LNCaP clone FGC (cell line): ENCODE measurements around the gene EIF2S3.
"Not testable (repeated sequence)": the region's sequence is repeated elsewhere in the genome, so short reads cannot be mapped to it uniquely, and the experiment has no call there.

Experiments used
- DNase-seq: peaks from one replicate; pipeline ENCODE4 v3.0.0-alpha.2; 2011; ENCODE audit warnings: low read depth
- H3K4me3 ChIP-seq: 2 replicates; pipeline ENCODE4 v1.5.1; 2011; ENCODE audit warnings: mild to moderate bottlenecking, low read depth, low read length, control low read depth
- TF ChIP-seq, protein P1 (sequence below): IDR thresholded peaks from 2 replicates; pipeline ENCODE4 v1.5.1; 2012; ENCODE audit warnings: mild to moderate bottlenecking; ENCODE audit not compliant: control insufficient read depth, insufficient read depth; ENCODE audit errors: extremely low read depth

Gene EIF2S3

DNA sequence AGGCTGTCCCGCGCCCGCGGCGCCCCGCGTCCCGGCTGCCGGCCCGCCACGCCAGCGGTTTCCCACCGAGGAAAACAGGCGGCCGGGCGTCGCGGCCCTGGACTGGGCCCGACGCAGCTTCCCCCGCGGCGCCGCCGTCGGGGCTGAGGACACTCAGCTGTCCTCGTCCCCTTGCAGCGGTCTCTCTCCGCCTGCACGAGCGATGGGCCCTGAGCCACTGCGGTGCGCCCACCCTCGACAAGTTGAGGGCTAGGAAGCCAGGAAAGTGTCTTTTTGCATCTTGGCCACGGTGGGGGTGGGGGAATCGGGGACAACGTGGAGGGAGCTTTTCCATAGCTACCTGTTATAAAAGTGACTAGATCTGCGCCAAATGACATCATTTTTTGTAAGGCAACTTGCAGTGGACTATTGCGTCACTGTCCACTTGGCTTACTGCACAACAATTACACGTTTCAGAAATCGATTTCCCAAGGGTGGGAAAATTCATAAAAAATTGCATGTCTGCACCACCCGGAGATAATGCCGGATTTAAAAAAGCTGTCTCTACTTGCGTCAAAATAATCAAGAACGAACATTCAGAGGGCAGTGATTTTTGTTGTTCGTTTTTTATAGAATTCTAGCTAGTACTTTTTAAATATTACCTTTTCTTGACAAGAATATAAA, 28.9 kb upstream of the EIF2S3 start:
- no peak for DNase-seq
- H3K4me3 ChIP-seq = peak overlapping the region; percentile 58
- TF ChIP-seq, protein P1, sequence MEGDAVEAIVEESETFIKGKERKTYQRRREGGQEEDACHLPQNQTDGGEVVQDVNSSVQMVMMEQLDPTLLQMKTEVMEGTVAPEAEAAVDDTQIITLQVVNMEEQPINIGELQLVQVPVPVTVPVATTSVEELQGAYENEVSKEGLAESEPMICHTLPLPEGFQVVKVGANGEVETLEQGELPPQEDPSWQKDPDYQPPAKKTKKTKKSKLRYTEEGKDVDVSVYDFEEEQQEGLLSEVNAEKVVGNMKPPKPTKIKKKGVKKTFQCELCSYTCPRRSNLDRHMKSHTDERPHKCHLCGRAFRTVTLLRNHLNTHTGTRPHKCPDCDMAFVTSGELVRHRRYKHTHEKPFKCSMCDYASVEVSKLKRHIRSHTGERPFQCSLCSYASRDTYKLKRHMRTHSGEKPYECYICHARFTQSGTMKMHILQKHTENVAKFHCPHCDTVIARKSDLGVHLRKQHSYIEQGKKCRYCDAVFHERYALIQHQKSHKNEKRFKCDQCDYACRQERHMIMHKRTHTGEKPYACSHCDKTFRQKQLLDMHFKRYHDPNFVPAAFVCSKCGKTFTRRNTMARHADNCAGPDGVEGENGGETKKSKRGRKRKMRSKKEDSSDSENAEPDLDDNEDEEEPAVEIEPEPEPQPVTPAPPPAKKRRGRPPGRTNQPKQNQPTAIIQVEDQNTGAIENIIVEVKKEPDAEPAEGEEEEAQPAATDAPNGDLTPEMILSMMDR = no peak

DNA sequence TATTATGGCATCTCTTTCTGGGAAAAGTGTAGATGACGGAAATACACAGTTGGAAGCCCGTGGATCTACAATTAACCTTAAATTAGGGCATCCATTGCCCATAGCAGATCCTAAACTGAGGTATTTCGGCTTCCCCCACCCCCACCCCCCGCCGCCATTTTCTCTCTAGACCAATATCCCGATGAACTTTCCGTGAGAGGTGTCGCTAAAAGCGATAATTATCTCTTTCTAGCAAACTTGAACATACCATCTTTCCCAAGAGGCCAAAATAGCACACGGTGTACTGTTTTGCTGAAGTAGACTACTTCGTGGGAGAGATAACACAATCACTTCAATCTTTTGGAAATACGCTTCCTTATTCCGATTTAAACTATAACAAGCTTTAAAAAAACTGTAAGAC, 28.3 kb upstream of the EIF2S3 start:
- DNase-seq = no peak

DNA sequence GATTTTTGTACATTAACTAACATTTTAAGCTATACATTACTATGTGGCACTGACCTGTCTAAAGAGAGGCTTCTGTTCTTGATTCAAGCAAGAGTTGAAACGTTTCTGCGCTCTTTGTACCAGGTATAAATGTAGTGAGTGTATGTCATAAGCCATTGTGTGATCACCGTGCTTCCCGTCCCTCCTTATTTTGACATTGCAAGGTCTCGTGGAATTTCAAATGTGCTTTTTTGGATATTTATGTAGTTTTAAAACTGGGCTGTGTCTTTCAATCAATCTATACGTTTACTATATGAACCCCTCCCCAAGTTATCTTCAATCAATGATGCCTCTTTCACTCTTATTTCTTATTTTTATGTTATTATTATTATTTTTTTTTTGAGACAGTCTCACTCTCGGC, 27.7 kb upstream of the EIF2S3 start, which contains the start of gene KLHL15:
Gene KLHL15 (minus strand): TSS at position 101 of the 400 bp plus-strand sequence. CDS start 20,493 bp downstream, outside the sequence.
- DNase-seq = no peak
- TF ChIP-seq, protein P1 = no peak
- peak within 1 kb of the TSS; percentile 58 for H3K4me3 ChIP-seq

More for the DNA sequence above, 28.3 kb upstream of the EIF2S3 start:
- TF ChIP-seq, protein P1 = no peak
- no peak overlapping the region for H3K4me3 ChIP-seq

DNA sequence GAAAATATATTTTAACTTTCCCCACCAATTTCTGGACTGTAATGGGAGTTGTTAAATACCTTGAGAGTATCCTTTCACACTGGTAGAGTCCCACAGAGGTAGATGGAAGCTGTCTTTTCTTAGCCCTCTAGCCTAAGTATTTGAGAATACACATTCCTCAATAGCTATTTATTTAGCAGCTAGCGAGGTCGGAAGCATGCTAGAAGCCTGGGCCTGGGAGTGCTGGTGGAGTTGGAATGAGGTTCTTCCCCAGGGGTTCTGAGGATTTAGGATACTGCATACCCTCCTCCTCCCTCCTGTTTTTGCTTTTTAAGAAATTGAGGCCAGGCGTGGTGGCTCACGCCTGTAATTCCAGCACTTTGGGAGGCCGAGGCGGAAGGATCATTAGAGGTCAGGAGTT, 26.8 kb upstream of the EIF2S3 start:
- no peak overlapping the region for H3K4me3 ChIP-seq
- TF ChIP-seq, protein P1 = no peak
- no peak for DNase-seq

DNA sequence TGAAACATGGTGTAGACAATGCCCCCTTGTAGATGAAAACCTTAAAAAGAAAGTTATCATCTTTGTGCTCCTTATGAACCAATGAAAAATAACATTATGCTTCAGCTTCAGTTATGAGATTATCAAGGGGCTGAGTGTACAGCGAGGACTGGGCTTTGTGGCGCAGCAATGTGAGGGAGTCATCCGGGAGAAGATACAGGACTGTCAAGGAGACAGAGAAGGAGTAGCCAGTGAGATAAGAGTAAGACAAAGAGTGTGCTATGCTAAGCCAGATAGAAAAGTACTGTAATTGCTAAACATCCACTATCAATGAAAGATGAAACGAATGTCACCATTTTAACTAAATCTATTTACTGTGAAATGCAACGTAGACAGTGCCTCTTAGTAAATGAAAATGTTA, 24.2 kb upstream of the EIF2S3 start:
- TF ChIP-seq, protein P1 = no peak
- DNase-seq = no peak
- H3K4me3 ChIP-seq = no peak overlapping the region

DNA sequence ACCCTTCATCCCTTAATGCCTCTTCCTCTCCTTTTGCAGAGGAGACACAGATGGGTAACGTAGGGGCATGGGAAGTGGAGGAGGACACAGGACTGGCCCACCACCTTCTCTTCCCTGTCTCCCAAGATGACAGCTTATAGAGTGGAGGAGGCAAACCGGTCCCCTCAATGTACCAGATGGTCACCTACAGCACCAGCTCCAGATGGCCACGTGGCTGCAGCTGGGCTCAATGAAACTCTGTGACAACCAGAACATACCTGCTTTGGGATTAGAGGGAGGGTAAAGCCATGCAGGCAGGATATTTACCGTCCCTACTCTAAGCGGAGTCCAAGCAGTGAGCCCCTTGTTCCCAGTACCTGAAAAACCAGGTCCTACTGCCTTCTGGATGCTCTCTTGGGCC, 20.3 kb upstream of the EIF2S3 start:
- no peak overlapping the region for H3K4me3 ChIP-seq
- TF ChIP-seq, protein P1 = no peak
- DNase-seq = no peak

DNA sequence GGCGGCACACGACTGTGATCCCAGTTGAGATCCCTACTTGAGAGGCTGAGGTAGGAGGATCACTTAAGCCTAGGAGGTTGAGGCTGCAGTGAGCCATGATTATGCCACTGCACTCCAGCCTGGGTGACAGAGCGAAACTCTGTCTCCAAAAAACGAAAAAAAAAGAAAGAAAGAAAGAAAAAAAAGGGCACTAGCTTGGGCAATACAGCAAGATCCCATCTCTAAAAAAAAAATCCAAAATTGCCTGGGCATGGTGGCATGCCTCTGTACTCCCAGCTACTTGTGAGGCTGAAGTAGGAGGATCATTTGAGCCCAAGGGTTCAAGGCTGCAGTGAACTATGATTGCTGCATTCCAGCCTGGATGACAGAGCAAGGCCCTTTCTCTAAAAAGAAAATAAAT, 17.0 kb upstream of the EIF2S3 start:
- DNase-seq = no peak
- TF ChIP-seq, protein P1 = no peak
- H3K4me3 ChIP-seq = no peak overlapping the region

DNA sequence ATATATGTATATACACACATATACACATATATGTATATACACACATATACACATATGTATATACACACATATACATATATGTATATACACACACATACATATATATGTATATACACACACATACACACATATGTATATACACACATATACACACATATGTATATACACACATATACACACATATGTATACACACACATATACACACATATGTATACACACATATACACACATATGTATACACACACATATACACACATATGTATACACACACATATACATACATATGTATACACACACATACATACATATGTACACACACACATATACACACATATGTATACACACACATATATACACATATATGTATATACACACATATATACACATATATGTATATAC, 8.7 kb upstream of the EIF2S3 start:
- DNase-seq, H3K4me3 ChIP-seq: not testable (repeated sequence)

DNA sequence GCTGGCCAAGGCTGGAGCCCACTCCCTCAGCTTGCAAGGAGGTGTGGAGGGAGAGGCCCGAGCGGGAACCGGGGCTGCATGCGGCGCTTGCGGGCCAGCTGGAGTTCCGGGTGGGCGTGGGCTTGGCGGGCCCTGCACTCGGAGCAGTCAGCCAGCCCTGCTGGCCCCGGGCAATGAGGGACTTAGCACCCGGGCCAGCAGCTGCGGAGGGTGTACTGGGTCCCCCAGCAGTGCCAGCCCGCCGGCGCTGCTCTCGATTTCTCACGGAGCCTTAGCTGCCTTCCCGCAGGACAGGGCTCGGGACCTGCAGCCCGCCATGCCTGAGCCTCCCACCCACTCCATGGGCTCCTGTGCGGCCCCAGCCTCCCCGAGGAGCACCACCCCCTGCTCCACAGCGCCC, 5.1 kb upstream of the EIF2S3 start:
- DNase-seq, H3K4me3 ChIP-seq: not testable (repeated sequence)

DNA sequence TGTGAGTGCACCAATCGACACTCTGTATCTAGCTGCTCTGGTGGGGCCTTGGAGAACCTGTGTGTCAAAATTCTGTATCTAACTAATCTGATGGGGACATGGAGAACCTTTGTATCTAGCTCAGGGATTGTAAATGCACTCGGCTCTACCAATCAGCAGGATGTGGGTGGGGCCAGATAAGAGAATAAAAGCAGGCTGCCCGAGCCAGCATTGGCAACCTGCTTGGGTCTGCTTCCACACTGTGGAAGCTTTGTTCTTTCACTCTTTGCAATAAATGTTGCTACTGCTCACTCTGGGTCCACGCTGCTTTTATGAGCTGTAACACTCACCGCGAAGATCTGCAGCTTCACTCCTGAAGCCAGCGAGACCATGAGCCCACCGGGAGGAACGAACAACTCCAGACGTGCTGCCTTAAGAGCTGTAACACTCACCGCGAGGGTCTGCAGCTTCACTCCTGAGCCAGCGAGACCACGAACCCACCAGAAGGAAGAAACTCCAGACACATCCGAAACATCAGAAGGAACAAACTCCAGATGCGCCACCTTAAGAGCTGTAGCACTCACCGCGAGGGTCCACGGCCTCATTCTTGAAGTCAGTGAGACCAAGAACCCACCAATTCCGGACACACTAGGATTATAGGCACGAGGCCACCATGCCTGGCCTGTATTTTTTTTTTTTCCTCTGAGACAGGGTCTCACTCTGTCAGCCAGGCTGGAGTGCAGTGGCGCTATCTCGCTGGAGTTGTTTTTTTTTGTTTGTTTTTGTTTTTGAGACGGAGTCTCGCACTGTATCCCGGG, 4.0 kb upstream of the EIF2S3 start:
- not testable (repeated sequence) for H3K4me3 ChIP-seq, DNase-seq
